ENCODE data around the gene RAMAC.
"Not testable (repeated sequence)": the region's sequence is repeated elsewhere in the genome, so short reads cannot be mapped to it uniquely, and the experiment has no call there.

Gene RAMAC

GRCh38 chr15:82985688-82986441, at the start of gene RAMAC:
RAMAC (plus strand) TSS chr15:82986210; CDS start chr15:82989019, 2,809 bp downstream.
- DNase-seq = peak; percentile 76

- DNase-seq = no peak
These were observed 48.9 kb upstream of the RAMAC start for GRCh38 chr15:82936966-82937711.

- DNase-seq = no peak
These were observed 48.3 kb upstream of the RAMAC start for GRCh38 chr15:82937712-82938058.

- not testable (repeated sequence) for DNase-seq
These were observed 46.3 kb upstream of the RAMAC start for GRCh38 chr15:82939678-82940077.

- no peak for DNase-seq
These were observed 43.3 kb upstream of the RAMAC start for GRCh38 chr15:82942691-82943090.

GRCh38 chr15:82943176-82943575, 42.8 kb upstream of the RAMAC start:
- DNase-seq = no peak

- no peak for DNase-seq
These were observed 42.0 kb upstream of the RAMAC start for GRCh38 chr15:82944056-82944455.

- DNase-seq = no peak
These were observed 41.2 kb upstream of the RAMAC start for GRCh38 chr15:82944821-82945220.

GRCh38 chr15:82945326-82945725, 40.7 kb upstream of the RAMAC start:
- DNase-seq = no peak

GRCh38 chr15:82946155-82946701, 39.8 kb upstream of the RAMAC start:
- no peak for DNase-seq

- DNase-seq = no peak
These were observed 35.7 kb upstream of the RAMAC start for GRCh38 chr15:82950295-82950694.

GRCh38 chr15:82950746-82951370, 35.2 kb upstream of the RAMAC start:
- DNase-seq = no peak

- DNase-seq = no peak
These were observed 34.4 kb upstream of the RAMAC start for GRCh38 chr15:82951472-82952157.

GRCh38 chr15:82952158-82953081, 33.6 kb upstream of the RAMAC start, which contains the start of gene HOMER2:
HOMER2 (minus strand) TSS chr15:82952720; CDS start chr15:82952535, 185 bp downstream.
- DNase-seq = no peak

GRCh38 chr15:82958638-82959037, 27.4 kb upstream of the RAMAC start:
- DNase-seq = no peak

- no peak for DNase-seq
These were observed 26.6 kb upstream of the RAMAC start for GRCh38 chr15:82959423-82959822.

GRCh38 chr15:82960766-82961165, 25.2 kb upstream of the RAMAC start:
- DNase-seq = no peak

GRCh38 chr15:82963471-82964341, 22.3 kb upstream of the RAMAC start:
- DNase-seq = no peak

- DNase-seq = no peak
These were observed 21.1 kb upstream of the RAMAC start for GRCh38 chr15:82964890-82965289.

- no peak for DNase-seq
These were observed 19.3 kb upstream of the RAMAC start for GRCh38 chr15:82966671-82967071.

- DNase-seq = no peak
These were observed 17.9 kb upstream of the RAMAC start for GRCh38 chr15:82968066-82968465.
